Measurements from ENCODE around the gene ECHS1. TPM values are rescaled to one million over a fixed set of nuclear protein-coding genes. Genes with fewer than 3 reads are reported as not detected.

Gene ECHS1
- total and polyA plus RNA-seq, 2 of the 8 experiments (the other 6 are each of a cell fraction or from before 2014, with no cell fraction given): 41.7 to 101 TPM

DNA sequence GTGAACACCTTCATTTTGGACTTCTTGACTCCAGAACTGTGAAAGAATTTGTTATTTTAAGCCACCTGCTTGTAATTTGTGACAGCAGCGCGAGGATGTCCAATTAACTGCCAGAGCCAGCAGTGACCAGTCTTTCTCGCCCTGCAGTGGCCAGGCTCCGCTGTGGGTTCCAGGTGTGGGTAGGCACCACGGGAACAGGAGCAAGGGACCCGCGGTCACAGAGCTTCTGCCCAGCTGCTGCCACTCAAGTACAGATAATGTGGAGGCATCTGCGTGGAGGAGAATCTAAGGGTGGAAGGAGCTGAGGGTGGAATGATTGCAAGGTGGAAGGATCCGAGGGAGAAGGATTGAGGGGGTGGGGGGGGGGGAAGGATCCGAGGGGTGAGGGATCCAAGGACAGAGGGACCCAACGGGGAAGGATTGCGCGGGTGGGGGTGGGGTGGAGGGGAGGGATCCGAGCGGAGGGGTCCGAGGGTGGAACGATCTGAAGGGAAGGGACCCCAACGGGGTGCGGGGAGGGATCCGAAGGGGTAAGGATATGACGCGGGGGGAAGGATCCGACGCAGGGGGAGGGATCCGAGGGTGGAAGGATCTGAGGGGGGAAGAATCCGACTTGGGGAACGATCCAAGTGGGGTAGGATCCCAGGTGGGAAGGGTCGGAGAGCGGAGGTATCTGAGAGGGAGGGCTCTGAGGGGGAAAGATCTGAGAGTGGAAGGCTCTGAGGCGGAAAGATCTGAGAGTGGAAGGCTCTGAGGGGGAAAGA, 40.0 kb downstream of the ECHS1 start:
- Histone ChIP-seq H4K8ac (ENCODE audit: extremely low read depth, insufficient read depth, low read length) (no peak overlapping the region), H2BK120ac (replicated peaks; ENCODE audit: low read depth, low read length) (no peak overlapping the region), H3K23ac (ENCODE audit: insufficient read length) (no peak overlapping the region), H2AFZ (ENCODE audit: low read length) (no peak overlapping the region), H4K5ac (ENCODE audit: insufficient read length, low read depth, low read length) (no peak overlapping the region), H3K27ac (ENCODE audit: low read depth, low read length) (no peak overlapping the region), H4K91ac (replicated peaks; ENCODE audit: insufficient read length, low read length) (no peak overlapping the region), H3K79me2 (ENCODE audit: control insufficient read depth in 1 of 2, insufficient read depth in 2 of 2, low read length in 2 of 2) (no peaks in the 10 kb centered on the region), H3K27me3 (replicated peaks in 1 of 4; ENCODE audit: control insufficient read depth in 3 of 4, extremely low read depth in 1 of 4, insufficient read depth in 3 of 4, low read length in 3 of 4) (peaks cover 30 to 78% (median 68%) of the 10 kb centered on the region in 4 experiments), H2AK5ac (ENCODE audit: low read depth, low read length) (no peak overlapping the region), H3K18ac (ENCODE audit: extremely low read depth, low read length) (no peak overlapping the region), H3K56ac (replicated peaks; ENCODE audit: insufficient read length, low read depth, low read length) (no peak overlapping the region), H3K23me2 (ENCODE audit: low read depth, low read length) (peaks cover 18% of the 10 kb centered on the region; the same call in 1 of the 2 replicates), H3K4ac (replicated peaks; ENCODE audit: insufficient read length, low read depth, low read length) (no peak overlapping the region), H3K14ac (ENCODE audit: insufficient read length) (no peak overlapping the region), H3K4me3 (ENCODE audit: extremely low read depth in 1 of 4, insufficient read depth in 2 of 4, low read depth in 3 of 4, low read length in 4 of 4) (no peak overlapping the region), H3K4me1 (replicated peaks in 1 of 4; ENCODE audit: control insufficient read depth in 3 of 4, insufficient read depth in 4 of 4, low read length in 3 of 4) (peaks cover 0 to 18% (median 7%) of the 10 kb centered on the region in 4 experiments; a peak in 6 of 7 replicates), H2BK20ac (ENCODE audit: low read length) (no peak overlapping the region), H2BK5ac (ENCODE audit: low read depth, low read length) (no peak overlapping the region), H2BK12ac (ENCODE audit: low read depth, low read length) (no peak overlapping the region), H4K20me1 (replicated peaks in 1 of 2; ENCODE audit: control insufficient read depth in 1 of 2, insufficient read depth in 2 of 2, low read length in 2 of 2) (peaks cover 0 to 9% of the 10 kb centered on the region in 2 experiments), H3K9me3 (ENCODE audit: insufficient read depth in 2 of 2, low read depth in 1 of 2, low read length in 1 of 2) (peaks cover 0 to 12% of the 10 kb centered on the region in 2 experiments; a peak in 1 of 4 replicates), H2BK15ac (ENCODE audit: low read length) (no peak overlapping the region), H3K4me2 (ENCODE audit: insufficient read depth in 1 of 2, low read depth in 2 of 2, low read length in 2 of 2) (no peak overlapping the region), H3K79me1 (ENCODE audit: low read depth, low read length) (no peaks in the 10 kb centered on the region), H3K36me3 (ENCODE audit: control insufficient read depth in 2 of 4, insufficient read depth in 4 of 4, low read length in 3 of 4) (no peaks in the 10 kb centered on the region; a peak in 1 of 8 replicates), H3K9ac (replicated peaks in 1 of 4; ENCODE audit: extremely low read depth in 1 of 4, low read depth in 3 of 4, low read length in 3 of 4) (no peak overlapping the region)
- FAIRE-seq (no peak), DNase-seq (ENCODE audit: low read depth in 1 of 2, low spot score in 2 of 2) (no peak)
- POLR2A ChIA-PET (ENCODE audit: partially characterized antibody): interaction anchor here (0.8 kb wide), 1 partner anchor 33 kb away, joined by 3 read pairs; no protein-coding TSS in a partner anchor
- CTCF ChIA-PET (ENCODE audit: partially characterized antibody): interaction anchor here (0.5 to 0.7 kb wide), 2 partner anchors 12 to 29 kb away, joined by 3 read pairs; no protein-coding TSS in a partner anchor
- 86% methylated on average over 10 of the region's 30 CpGs; no CpG with 5 or more reads in 1 of the 2 experiments for WGBS, 2 experiments (ENCODE audit: extremely low coverage in 1 of 2, insufficient coverage in 1 of 2, insufficient read length in 1 of 2, insufficient replicate concordance in 2 of 2, low coverage in 1 of 2, low lambda C conversion rate in 2 of 2, missing lambda C conversion rate in 1 of 2)
- no peak for TF ChIP-seq TAF7 (optimal IDR thresholded peaks at IDR 0.05; ENCODE audit: borderline replicate concordance, low read depth, low read length)
- TF ChIP-seq RFX5 (IDR thresholded peaks at IDR 0.05; ENCODE audit: borderline replicate concordance, low read depth, low read length): no peak
- TF ChIP-seq NRF1 (IDR thresholded peaks at IDR 0.05; ENCODE audit: low read depth, low read length): no peak
- TF ChIP-seq SRF (IDR thresholded peaks at IDR 0.05; ENCODE audit: low read depth, low read length): no peak
- TF ChIP-seq SIX5 (IDR thresholded peaks at IDR 0.05; ENCODE audit: low read depth, low read length): no peak
- no peak for TF ChIP-seq KDM1A (IDR thresholded peaks at IDR 0.05; ENCODE audit: borderline replicate concordance, low read length)
- TF ChIP-seq HDAC6 (IDR thresholded peaks at IDR 0.05; ENCODE audit: low read depth, low read length): no peak
- no peak for TF ChIP-seq RBBP5 (IDR thresholded peaks at IDR 0.05; ENCODE audit: borderline replicate concordance, low read depth, low read length)
- no peak for TF ChIP-seq KDM5A (IDR thresholded peaks at IDR 0.05; ENCODE audit: low read length)
- TF ChIP-seq TEAD4 (IDR thresholded peaks at IDR 0.05; ENCODE audit: low read depth, low read length): no peak
- no peak for TF ChIP-seq BACH1 (IDR thresholded peaks at IDR 0.05; ENCODE audit: low read length)
- TF ChIP-seq GTF2F1 (IDR thresholded peaks at IDR 0.05; ENCODE audit: borderline replicate concordance, low read depth, low read length): no peak
